Esophagus muscularis mucosa (tissue), 4 donors: Measurements from ENCODE around the gene CCBE1. TPM values are rescaled to one million over a fixed set of nuclear protein-coding genes. Genes with fewer than 3 reads are reported as not detected.
"Not testable (repeated sequence)": the region's sequence is repeated elsewhere in the genome, so short reads cannot be mapped to it uniquely, and the experiment has no call there.

Experiments
- DNase-seq: peaks from one replicate; pipeline ENCODE4 v3.0.0-alpha.2; 2017; ENCODE audit errors: extremely low spot score
- H3K27ac ChIP-seq, 4 donors: fragments of 200-600 bp; sonication (generic); replicated peaks in 1 of 4; 1 replicate in 3 of 4; 2 replicates in 1 of 4; pipeline ENCODE4 v1.5.1; 2016 to 2019; ENCODE audit warnings: mild to moderate bottlenecking in 1 of 4
- H3K27me3 ChIP-seq, 4 donors: fragments of 200-600 bp; sonication (generic); one replicate each; pipeline versions ENCODE4 v1.5.1 to v1.6.0; 2016 to 2019
- H3K36me3 ChIP-seq, 4 donors: fragments of 200-600 bp; sonication (generic); one replicate each; pipeline ENCODE4 v1.5.1; 2016 to 2019
- H3K4me1 ChIP-seq, 4 donors: fragments of 200-600 bp; sonication (generic); one replicate each; pipeline ENCODE4 v1.5.1; 2016 to 2019
- H3K4me3 ChIP-seq, 4 donors: fragments of 200-600 bp; sonication (generic); 1 replicate in 2 of 4; 2 replicates in 2 of 4; pipeline ENCODE4 v1.5.1; 2016 to 2019; ENCODE audit warnings: mild to moderate bottlenecking in 4 of 4, moderate library complexity in 1 of 4
- H3K9me3 ChIP-seq, 4 donors: fragments of 200-600 bp; sonication (generic); 1 replicate in 3 of 4; 2 replicates in 1 of 4; pipeline ENCODE4 v1.5.1; 2016 to 2019
- EP300 ChIP-seq: sonication (generic); formaldehyde crosslinking; IDR thresholded peaks from one replicate; pipeline ENCODE4 v1.6.1; 2017; ENCODE audit warnings: antibody characterized with exemption
- POLR2A ChIP-seq: fragments of 450-650 bp; IDR thresholded peaks from one replicate; pipeline ENCODE4 v1.6.1; 2017; ENCODE audit warnings: antibody characterized with exemption, moderate library complexity, mild to moderate bottlenecking, low read depth
- POLR2AphosphoS5 ChIP-seq, 2 donors: sonication (generic); formaldehyde crosslinking; IDR thresholded peaks; one replicate each; pipeline ENCODE4 v1.6.1; 2017; ENCODE audit warnings: antibody characterized with exemption in 2 of 2
- WGBS: methylation state at CpG from one replicate; pipeline ENCODE4 v1.1.5; 2018; 5-methylcytosine and 5-hydroxymethylcytosine counted together
- intact Hi-C: fragments of 100-400 bp; cut with DNase I; formaldehyde crosslinking; loops from one replicate; pipeline ENCODE4 v1.15.1; 2023
- total RNA-seq, 4 donors: library from RNA; depleted of rRNA; stranded (reverse); fragments of >200 nt; gene quantifications; one replicate each; pipeline versions ENCODE4 v1.1.0 to v1.2.1, GENCODE V29; 2016
- TF ChIP-seq, protein P1 (sequence below), 3 experiments: fragments of 200-600 bp in 2 of 3; fragments of 450-650 bp in 1 of 3; sonication (generic) in 2 of 3; IDR thresholded peaks; one replicate each; pipeline ENCODE4 v1.5.1; 2017 to 2019; ENCODE audit warnings: antibody characterized with exemption in 3 of 3, mild to moderate bottlenecking in 2 of 3, moderate library complexity in 1 of 3

The CCBE1 gene
- total RNA-seq, 4 donors from 2014 or later = 1.6 to 11.1 (median 2.7) TPM

DNA sequence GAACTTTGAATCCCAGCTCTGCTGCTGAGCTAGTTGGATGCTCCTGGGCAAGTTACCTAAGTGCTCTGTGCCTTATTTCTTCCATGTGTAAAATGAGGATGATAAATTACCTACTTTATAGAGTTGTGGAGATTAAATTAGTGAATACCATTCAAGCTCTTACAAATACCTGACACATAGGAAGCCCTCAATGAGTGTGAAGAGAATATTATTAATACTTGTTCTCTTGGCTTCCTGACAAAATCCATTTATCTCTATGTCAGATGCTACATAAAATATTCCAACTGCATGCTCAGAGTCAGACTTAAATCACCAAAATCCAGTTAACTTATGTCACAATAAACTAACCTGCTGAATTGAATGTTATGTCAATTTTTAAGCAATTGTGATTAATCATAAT, 42.9 kb upstream of the CCBE1 start:
- Histone ChIP-seq H3K27me3 (no peaks in the 10 kb centered on the region), H3K4me3 (no peak overlapping the region), H3K36me3 (no peaks in the 10 kb centered on the region), H3K27ac (no peak overlapping the region), H3K9me3 (peaks cover 0 to 6% (median 0%) of the 10 kb centered on the region in 4 donors), H3K4me1 (no peaks in the 10 kb centered on the region)
- TF ChIP-seq POLR2AphosphoS5 (IDR thresholded peaks at IDR 0.05) = no peak
- no peak for TF ChIP-seq POLR2A
- intact Hi-C loops = no loop called here
- DNase-seq = no peak

DNA sequence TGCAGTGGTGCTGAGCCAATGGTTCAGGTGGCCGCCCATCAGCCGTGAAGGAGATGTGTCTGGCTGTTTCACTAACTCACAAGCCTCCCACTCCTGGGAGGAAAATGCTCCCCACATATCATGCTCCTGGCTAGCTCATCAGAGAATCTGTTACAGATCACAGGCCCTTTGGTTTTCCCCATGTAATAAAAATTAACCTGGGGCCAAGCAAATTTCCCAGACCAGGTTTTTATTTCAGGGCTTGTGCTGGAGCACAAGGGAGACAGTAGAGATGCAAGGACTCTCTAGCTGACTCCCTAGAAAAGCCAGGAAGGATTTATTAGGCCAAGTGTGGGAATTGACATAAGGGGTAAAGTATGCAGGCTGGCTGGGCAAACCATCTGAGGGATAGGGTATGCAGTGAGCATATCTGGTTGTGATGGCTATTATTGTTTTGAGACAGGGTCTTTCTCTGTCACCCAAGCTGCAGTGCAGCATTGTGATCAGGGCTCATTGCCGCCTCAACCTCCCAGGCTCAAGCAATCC, 40.6 kb upstream of the CCBE1 start:
- no peaks in the 10 kb centered on the region for H3K36me3 ChIP-seq
- H3K27me3 ChIP-seq = no peaks in the 10 kb centered on the region
- H3K27ac ChIP-seq = no peak overlapping the region
- intact Hi-C loops = no loop called here
- no peaks in the 10 kb centered on the region for H3K4me1 ChIP-seq
- DNase-seq = no peak
- no peak for TF ChIP-seq POLR2A
- TF ChIP-seq, protein P1, sequence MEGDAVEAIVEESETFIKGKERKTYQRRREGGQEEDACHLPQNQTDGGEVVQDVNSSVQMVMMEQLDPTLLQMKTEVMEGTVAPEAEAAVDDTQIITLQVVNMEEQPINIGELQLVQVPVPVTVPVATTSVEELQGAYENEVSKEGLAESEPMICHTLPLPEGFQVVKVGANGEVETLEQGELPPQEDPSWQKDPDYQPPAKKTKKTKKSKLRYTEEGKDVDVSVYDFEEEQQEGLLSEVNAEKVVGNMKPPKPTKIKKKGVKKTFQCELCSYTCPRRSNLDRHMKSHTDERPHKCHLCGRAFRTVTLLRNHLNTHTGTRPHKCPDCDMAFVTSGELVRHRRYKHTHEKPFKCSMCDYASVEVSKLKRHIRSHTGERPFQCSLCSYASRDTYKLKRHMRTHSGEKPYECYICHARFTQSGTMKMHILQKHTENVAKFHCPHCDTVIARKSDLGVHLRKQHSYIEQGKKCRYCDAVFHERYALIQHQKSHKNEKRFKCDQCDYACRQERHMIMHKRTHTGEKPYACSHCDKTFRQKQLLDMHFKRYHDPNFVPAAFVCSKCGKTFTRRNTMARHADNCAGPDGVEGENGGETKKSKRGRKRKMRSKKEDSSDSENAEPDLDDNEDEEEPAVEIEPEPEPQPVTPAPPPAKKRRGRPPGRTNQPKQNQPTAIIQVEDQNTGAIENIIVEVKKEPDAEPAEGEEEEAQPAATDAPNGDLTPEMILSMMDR (IDR thresholded peaks at IDR 0.05) = no peak
- no peak for TF ChIP-seq EP300
- no peak for TF ChIP-seq POLR2AphosphoS5 (IDR thresholded peaks at IDR 0.05)
- WGBS = 100% methylated on average over 3 of the region's 3 CpGs
- H3K4me3 ChIP-seq = no peak overlapping the region
- H3K9me3 ChIP-seq = peaks cover 0 to 6% (median 0%) of the 10 kb centered on the region in 4 donors

DNA sequence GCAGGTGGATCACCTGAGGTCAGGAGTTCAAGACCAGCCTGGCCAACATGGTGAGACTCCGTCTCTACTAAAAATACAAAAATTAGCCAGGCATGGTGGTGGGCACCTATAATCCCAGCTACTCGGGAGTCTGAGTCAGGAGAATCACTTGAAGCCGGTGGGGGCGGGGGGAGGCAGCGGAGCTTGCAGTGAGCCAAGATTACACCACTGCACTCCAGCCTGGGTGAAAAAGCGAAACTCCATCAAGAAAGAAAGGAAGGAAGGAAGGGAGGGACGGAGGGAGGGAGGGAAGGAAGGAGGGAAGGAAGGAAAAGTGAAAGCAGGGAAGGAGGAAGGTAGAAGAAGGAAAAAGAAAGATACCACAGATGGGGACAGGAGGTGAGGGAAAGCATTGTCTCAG, 40.1 kb upstream of the CCBE1 start:
- WGBS = 89% methylated on average over 7 of the region's 7 CpGs
- H3K36me3 ChIP-seq, H3K4me3 ChIP-seq, DNase-seq, H3K4me1 ChIP-seq, H3K9me3 ChIP-seq, H3K27me3 ChIP-seq, H3K27ac ChIP-seq, intact Hi-C loops: not testable (repeated sequence)

DNA sequence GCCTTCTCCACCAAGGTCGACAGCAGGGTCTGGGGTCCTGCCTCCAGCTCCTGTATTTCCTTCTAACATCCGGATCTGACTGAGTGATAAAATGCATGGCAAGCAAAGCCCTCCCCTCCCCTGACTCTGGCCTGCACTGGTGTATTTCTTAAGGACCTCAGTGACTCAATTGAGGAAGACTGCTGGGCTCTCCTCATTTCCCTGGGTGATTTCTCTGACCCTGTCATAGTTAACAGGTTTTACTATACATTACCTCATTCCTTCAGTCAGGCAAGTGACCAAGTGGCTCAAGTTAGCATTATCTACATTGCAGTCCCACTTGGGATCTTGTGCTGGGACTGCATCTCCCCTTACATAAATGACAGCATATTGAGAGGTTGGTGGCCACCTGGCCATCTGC, 38.8 kb upstream of the CCBE1 start:
- DNase-seq = no peak
- TF ChIP-seq POLR2A (no peak), EP300 (no peak), POLR2AphosphoS5 (IDR thresholded peaks at IDR 0.05) (no peak)
- TF ChIP-seq, protein P1 (IDR thresholded peaks at IDR 0.05) = no peak
- Histone ChIP-seq H3K4me3 (no peak overlapping the region), H3K4me1 (no peaks in the 10 kb centered on the region), H3K9me3 (peaks cover 0 to 6% (median 0%) of the 10 kb centered on the region in 4 donors), H3K27me3 (no peaks in the 10 kb centered on the region), H3K27ac (no peak overlapping the region), H3K36me3 (no peaks in the 10 kb centered on the region)
- intact Hi-C loops = no loop called here
- WGBS = 80% methylated on average over 2 of the region's 2 CpGs

DNA sequence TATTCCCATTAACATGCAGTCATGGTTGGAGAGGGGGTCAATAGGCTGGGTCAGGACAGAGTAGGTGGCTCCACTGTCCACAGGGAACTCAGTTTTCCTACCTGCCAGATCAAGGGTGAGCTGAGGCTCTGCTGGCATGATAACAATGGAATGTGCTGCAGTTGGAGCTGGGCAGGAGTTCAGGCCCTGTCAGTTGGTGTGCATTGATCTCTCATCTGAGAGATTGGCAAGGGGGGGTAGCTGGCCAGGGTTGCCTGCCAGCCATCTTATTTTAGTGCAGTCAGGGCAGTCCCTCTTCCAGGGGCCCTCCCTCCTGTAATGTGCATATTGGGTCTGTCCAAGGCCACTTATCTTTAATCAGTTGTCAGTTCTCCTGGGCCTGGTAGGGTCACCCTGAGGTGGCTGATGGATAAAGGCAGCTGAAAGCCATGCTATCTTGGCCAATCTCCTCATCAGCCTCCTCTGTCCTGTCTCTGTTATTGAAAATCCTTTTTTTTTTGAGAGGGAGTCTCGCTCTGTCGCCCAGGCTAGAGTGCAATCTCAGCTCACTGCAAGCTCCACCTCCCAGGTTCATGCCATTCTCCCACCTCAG, 38.1 kb upstream of the CCBE1 start:
- H3K4me3 ChIP-seq = no peak overlapping the region
- H3K27me3 ChIP-seq = no peaks in the 10 kb centered on the region
- H3K27ac ChIP-seq = no peak overlapping the region
- peaks cover 0 to 6% (median 0%) of the 10 kb centered on the region in 4 donors for H3K9me3 ChIP-seq
- DNase-seq = no peak
- TF ChIP-seq, protein P1 (IDR thresholded peaks at IDR 0.05) = no peak
- TF ChIP-seq EP300 (no peak), POLR2A (no peak), POLR2AphosphoS5 (IDR thresholded peaks at IDR 0.05) (no peak)
- H3K36me3 ChIP-seq = no peaks in the 10 kb centered on the region
- 92% methylated on average over 2 of the region's 2 CpGs for WGBS
- intact Hi-C loops = no loop called here
- H3K4me1 ChIP-seq = no peaks in the 10 kb centered on the region

DNA sequence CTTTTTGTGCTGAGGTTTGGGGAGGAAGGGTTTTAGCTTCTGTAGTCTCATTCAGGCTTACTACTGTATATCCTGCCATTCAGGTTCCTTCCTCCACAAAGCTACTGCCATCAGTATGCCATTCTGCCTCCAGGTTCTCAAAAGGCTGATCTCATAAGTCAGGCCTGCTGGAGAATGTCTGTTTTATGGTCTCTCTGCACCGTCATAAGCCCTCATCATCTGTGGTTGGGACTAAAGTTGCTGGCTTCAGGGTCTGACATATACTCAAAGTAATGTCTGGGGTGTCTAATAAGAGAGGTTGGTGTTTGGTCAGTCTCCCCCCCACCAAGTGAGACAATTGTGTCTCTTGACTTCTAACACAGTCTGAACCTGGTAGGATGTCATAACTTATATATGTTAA, 36.2 kb upstream of the CCBE1 start:
- H3K27ac ChIP-seq = no peak overlapping the region
- H3K36me3 ChIP-seq = no peaks in the 10 kb centered on the region
- intact Hi-C loops = no loop called here
- H3K9me3 ChIP-seq = no peaks in the 10 kb centered on the region
- no peaks in the 10 kb centered on the region for H3K4me1 ChIP-seq
- TF ChIP-seq, protein P1 (IDR thresholded peaks at IDR 0.05) = no peak
- no peak for TF ChIP-seq POLR2AphosphoS5 (IDR thresholded peaks at IDR 0.05)
- 94% methylated on average over 1 of the region's 1 CpG for WGBS
- no peaks in the 10 kb centered on the region for H3K27me3 ChIP-seq
- H3K4me3 ChIP-seq = no peak overlapping the region
- no peak for DNase-seq
